Calu3 (cell line): ENCODE data around the gene SCO1. TPM values are rescaled to one million over a fixed set of nuclear protein-coding genes. Genes with fewer than 3 reads are reported as not detected.

Experiments used
- BruUV-seq: library from RNA; stranded (reverse); fragments of 400-500 nt; replicated peaks from 2 replicates; lab custom pipeline; 2021; lab: Mats Ljungman, UMichigan
- CTCF ChIA-PET: fragments of 300-600 bp; sonication (Branson Sonifier 250); formaldehyde crosslinking; loops from one replicate; lab custom pipeline; 2022; ENCODE audit warnings: antibody characterized with exemption; lab: Charles Lee
- DNase-seq: peaks from one replicate; pipeline ENCODE4 v3.0.0; 2022
- H3K27ac Mint-ChIP-seq: one replicate; pipeline ENCODE4 v1.8.0; 2022; ENCODE audit warnings: mixed read lengths; ENCODE audit not compliant: unreplicated experiment
- H3K27me3 Mint-ChIP-seq: one replicate; pipeline ENCODE4 v1.8.0; 2022; ENCODE audit warnings: mixed read lengths; ENCODE audit not compliant: unreplicated experiment
- H3K36me3 Mint-ChIP-seq: one replicate; pipeline ENCODE4 v1.8.0; 2022; ENCODE audit warnings: mild to moderate bottlenecking, moderate library complexity, mixed read lengths; ENCODE audit not compliant: insufficient read depth, unreplicated experiment
- H3K4me1 Mint-ChIP-seq: one replicate; pipeline ENCODE4 v1.8.0; 2022; ENCODE audit warnings: mild to moderate bottlenecking, low read depth, mixed read lengths; ENCODE audit not compliant: unreplicated experiment
- H3K4me3 Mint-ChIP-seq: one replicate; pipeline ENCODE4 v1.8.0; 2022; ENCODE audit warnings: mild to moderate bottlenecking, low read depth, moderate library complexity, mixed read lengths; ENCODE audit not compliant: unreplicated experiment
- H3K9me3 Mint-ChIP-seq: one replicate; pipeline ENCODE4 v1.8.0; 2022; ENCODE audit warnings: low read depth, mixed read lengths; ENCODE audit not compliant: unreplicated experiment
- CTCF ChIP-seq: fragments of 200-600 bp; IDR thresholded peaks from one replicate; pipeline ENCODE4 v1.8.0; 2022; ENCODE audit warnings: antibody characterized with exemption; ENCODE audit not compliant: unreplicated experiment
- intact Hi-C: fragments of 100-400 bp; cut with micrococcal nuclease; formaldehyde crosslinking; loops from one replicate; pipeline ENCODE4 v1.10.0; 2022; ENCODE audit not compliant: unreplicated experiment
- total RNA-seq: library from RNA; stranded (reverse); gene quantifications from 2 replicates; pipeline ENCODE4 v1.2.3, GENCODE V29; 2022

The SCO1 gene
- total RNA-seq, 1 experiment from 2014 or later = 27.4 TPM

GRCh38 chr17:10651927-10652326 lies 45.4 kb downstream of the SCO1 start:
- H3K4me3 Mint-ChIP-seq = no peak overlapping the region
- no TSS peak for BruUV-seq

DNA sequence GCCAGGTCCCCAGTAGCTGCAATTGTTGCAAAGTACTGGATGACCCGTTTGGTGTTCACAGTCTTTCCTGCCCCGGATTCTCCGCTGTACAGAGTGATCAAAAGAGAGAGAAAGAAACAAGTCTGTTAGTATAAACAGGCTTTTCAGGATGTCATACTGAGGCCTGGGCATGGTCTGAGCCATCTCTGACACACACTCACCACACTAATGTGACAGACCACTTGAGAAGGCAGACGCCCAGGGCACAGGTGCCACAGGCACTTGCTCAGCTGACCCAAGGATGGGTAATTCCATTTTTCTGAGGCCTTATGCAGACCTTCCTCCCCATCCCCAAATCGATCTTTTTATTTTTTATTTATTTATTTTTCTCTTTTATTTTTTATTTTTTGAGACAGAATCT lies 47.7 kb downstream of the SCO1 start:
- no peak for DNase-seq
- H3K27ac Mint-ChIP-seq = no peak overlapping the region
- no TSS peak for BruUV-seq
- no peaks in the 10 kb centered on the region for H3K27me3 Mint-ChIP-seq
- CTCF ChIA-PET = no interaction called here
- no peaks in the 10 kb centered on the region for H3K4me1 Mint-ChIP-seq
- no peak overlapping the region for H3K4me3 Mint-ChIP-seq
- intact Hi-C loops = loop anchor here (10.0 kb wide), 2 partner anchors 195 to 1335 kb away; no protein-coding TSS in a partner anchor
- no peaks in the 10 kb centered on the region for H3K36me3 Mint-ChIP-seq
- no peak for TF ChIP-seq CTCF
- peaks cover 2% of the 10 kb centered on the region for H3K9me3 Mint-ChIP-seq

More at GRCh38 chr17:10651927-10652326, 45.4 kb downstream of the SCO1 start:
- Mint-ChIP-seq H3K27ac (no peak overlapping the region), H3K4me1 (no peaks in the 10 kb centered on the region), H3K27me3 (no peaks in the 10 kb centered on the region), H3K9me3 (peaks cover 2% of the 10 kb centered on the region), H3K36me3 (no peaks in the 10 kb centered on the region)
- intact Hi-C loops = no loop called here
- CTCF ChIA-PET = no interaction called here
- DNase-seq = no peak
- no peak for TF ChIP-seq CTCF

DNA sequence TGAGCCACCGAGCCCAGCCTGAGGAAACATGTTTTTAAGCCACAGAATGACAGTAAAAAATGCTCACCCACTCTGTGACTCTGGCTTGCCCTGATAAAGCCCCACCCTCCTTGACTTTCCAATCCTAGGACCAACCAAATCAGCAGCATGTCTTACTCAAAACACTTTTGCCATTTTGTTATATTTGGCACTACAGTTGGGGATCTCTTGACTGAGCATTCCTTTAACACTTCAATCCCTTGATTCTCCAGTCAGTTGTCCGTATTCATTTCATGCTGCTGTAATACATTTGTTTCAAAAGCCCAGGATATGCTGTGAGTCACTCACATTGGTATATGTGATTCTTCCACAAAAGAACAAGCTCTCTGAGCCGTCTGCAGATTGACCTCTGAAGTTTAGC lies 48.4 kb downstream of the SCO1 start:
- intact Hi-C loops = loop anchor here (10.0 kb wide), 2 partner anchors 196 to 1336 kb away; no protein-coding TSS in a partner anchor
- Mint-ChIP-seq H3K4me1 (no peaks in the 10 kb centered on the region), H3K4me3 (no peak overlapping the region), H3K27ac (no peak overlapping the region), H3K27me3 (no peaks in the 10 kb centered on the region), H3K36me3 (no peaks in the 10 kb centered on the region), H3K9me3 (peaks cover 2% of the 10 kb centered on the region)
- no TSS peak for BruUV-seq
- TF ChIP-seq CTCF = no peak
- CTCF ChIA-PET = no interaction called here
- DNase-seq = no peak

DNA sequence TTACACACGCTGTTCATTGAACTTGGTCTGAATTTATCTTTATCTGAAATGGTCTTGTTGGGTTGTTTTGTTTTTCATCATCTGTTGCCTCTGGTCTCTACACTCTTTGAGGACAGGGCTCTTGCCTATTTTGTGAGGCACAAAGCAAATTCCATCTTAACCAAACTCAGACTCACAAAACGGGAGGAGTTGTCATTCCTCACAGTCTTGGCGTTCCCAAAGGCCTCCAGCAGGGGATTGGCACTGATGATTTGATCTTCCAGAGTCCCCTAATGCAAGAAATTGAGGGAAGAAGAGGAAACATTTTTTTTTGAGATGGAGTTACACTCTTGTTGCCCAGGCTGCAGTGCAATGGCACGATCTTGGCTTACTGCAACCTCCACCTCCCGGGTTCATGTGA lies 49.0 kb downstream of the SCO1 start:
- Mint-ChIP-seq H3K36me3 (no peaks in the 10 kb centered on the region), H3K4me3 (no peak overlapping the region), H3K4me1 (no peaks in the 10 kb centered on the region), H3K9me3 (peaks cover 2% of the 10 kb centered on the region), H3K27me3 (no peaks in the 10 kb centered on the region), H3K27ac (no peak overlapping the region)
- CTCF ChIA-PET = no interaction called here
- TF ChIP-seq CTCF = no peak
- no TSS peak for BruUV-seq
- intact Hi-C loops = loop anchor here (10.0 kb wide), 2 partner anchors 196 to 1336 kb away; no protein-coding TSS in a partner anchor
- no peak for DNase-seq
